Activated effector memory CD4-positive, alpha-beta T cell treated with Interleukin-2 at 50 U/mL for 16 hours (primary cell): ENCODE results near the gene FILIP1L.

Experiments used
- DNase-seq: peaks from one replicate; pipeline ENCODE4 v3.0.0-alpha.2; 2020

Gene FILIP1L

DNA sequence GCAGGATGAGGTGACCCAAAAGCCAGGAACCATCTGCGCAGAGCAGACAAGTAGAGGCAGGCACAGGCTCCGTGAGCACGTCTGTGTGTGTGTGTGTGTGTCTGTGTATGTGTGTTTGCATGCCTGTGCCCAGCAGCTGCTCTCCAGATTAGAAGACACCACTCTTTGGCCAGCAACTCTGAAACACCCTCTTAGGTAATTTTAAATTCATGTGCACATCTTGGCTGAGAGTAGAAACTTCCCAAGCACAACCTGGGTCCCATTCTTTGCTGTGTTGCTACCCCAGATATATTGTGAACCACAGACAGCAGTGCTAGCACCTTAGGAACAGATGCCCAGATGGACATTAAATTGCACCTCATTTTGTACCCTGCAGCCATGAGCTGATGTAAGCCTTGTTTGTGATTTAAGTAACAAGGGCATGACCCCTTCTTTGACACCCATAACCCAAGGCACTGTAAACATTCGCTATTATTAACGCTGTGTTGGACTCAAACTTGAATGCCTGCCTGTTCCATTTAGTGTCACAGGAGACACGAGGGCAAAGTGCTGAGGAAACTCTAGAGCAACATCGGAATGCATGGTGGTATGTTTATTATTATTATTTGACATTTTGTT, at the start of gene FILIP1L:
FILIP1L (minus strand) TSS at position 89 of the 618 bp plus-strand sequence.
- DNase-seq, result no peak

DNA sequence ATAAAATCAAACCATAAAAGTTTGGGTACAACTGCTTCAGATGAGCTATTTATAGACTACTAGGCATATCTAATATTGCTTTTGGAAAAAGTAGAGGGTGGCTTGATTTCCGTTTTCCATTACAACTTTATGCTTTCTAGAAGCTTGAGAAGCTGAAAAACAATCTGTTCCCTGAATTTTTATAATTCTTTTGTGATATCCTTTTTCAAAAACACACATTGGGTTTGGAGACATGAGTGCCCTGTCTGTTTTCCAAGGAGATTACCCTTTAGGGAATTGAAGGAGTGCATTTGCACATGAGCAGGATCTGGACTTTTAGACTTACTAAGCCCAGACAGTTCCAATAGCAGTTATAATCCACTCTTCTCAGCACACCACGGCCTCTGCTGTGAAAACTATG, 49.5 kb upstream of the FILIP1L start:
- DNase-seq, result no peak

DNA sequence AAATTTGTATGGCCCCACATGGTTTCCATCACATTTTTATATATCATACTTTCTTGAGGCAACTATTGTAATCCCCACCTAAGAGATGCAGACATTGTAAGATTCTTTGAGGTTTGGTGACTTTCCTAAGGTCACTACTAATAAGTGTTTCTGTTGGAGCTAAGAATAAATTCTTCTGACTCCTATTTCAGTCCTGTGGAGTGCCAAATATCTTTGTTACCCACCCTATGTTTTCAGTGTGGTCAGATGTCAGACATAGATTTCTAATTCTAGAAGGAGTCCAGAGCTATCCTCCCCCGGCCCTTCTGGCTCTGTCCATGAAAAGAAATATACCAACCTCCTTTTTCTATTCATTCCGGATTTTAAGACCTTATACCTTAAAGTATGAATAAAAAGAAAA, 46.2 kb upstream of the FILIP1L start:
- no peak for DNase-seq

DNA sequence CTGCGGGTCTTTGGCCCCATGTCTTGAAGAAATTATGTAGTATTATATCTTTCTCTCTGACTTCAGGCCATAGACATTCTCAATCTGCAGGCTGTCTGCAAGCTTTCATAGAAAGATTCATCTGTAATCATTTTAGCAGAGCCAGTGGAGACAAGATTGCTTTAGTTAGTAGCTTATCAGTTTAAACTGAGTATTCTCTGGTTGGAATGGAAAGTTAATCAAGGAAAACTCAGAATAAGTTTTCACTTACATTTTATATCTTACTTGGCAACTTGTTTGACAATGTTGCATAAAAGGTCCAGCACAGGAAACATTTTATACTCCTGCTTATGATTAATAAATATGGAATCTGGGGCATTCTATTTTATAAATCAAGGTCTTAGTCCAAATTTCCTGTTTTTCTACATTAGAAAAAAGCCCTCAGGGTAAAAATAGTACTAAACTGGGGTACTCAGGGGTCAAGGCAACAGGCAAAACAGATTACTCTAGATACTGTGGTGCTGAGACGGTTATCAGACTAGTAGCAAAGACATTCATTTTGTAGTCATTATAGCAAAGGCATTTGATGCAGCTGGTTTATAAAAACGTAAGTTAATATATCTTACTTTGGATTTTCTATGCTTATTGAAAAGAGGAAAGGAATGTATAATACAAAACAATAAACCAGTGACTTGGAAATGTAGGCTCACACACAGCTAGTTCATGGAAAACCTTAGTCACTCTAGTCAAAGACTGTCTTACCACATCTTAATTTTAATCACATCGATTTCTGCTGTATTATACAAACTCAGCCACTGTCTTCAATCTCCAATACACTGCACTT, 45.2 kb upstream of the FILIP1L start:
- DNase-seq, result no peak

DNA sequence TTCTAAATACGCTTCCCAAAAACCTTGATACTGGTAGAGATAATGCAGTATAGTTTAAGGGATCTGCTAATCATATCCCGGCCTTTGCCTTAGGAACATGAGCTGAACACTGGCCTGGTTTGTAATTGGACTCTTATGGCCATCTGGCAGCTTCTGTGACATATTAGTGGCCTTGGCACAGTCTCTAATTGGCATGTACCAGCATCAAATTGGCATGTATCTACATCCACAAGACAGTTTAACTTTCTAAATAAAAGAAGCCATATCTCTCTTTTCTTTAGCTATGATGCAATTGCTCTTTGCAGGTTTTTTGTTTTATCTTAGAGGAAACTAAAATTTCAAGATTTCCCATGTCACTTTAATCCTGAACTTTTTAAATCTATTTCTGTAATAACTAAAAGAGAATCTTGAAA, 44.6 kb upstream of the FILIP1L start:
- DNase-seq, result no peak

DNA sequence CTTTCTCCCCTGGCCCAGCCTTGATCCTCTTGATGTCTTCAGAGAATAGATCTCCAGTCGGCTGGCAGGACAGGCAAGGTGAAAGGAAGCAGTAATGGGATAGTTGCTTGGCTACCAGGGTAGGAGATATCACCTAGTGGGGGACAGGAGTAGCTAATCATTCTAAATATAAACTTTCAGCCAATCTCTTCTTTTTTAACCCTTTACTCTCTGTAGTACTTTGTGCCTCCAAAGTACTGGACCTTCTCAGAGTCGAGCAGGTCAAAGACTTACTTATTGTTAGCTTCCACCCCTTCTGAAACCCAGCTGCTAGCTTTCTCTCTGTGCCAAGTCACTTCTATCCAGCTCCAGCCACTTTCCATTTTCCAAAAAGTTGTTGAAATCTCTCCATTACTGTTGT, 43.4 kb upstream of the FILIP1L start:
- no peak for DNase-seq

DNA sequence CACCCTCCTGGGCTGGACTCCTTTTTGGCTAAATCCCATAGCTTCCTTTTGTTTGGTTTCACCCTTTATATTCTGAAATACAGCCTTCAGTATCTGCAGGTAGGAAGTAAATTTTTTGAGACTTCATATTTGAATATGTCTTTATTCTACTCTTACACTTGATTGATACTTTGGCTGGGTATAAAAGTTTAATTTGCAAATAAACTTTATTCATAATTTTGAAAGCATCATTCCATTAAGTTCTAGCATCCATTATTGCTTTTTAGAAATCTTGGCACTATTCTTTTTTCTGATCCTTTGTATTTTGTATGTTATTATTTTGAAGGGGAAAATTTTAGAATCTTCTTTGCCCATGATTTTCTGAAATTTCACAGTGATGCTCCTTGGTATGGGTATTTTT, 41.3 kb upstream of the FILIP1L start:
- no peak for DNase-seq

DNA sequence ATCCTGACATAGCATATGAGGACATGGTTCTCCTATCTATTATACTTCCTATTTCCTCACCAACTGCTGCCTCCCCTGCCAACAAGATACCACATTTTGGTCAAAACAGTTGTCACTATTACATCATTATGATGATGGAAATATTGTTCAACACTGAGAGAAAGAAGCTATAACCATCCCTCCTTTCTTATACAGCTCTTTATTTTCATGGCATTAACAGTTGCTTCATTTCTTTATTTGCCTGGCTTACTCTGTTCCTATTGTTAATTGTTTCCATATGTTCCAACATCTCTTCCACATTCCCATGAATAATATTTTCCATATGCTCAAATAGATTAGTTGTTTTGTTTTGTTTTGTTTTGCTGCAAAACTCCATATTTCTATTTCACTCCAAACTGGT, 40.8 kb upstream of the FILIP1L start:
- DNase-seq, result no peak

DNA sequence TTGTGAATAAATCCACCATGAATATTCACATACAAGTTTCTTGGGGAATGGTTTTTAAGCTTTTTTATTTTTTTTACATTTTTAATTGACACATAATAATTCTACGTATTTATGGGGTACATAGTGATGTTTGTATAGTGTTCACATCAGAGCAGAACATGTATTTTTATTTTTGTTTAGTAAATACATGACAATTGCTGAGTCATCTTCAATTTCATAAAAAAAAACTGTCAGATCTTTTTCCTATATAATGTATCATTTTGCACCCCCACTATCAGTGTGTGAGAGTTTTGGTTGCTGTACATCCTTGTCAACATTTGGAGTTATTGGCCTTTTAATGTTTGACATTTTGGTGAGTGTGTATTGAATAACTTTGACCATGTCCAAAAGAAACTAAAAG, 39.9 kb upstream of the FILIP1L start:
- no peak for DNase-seq

DNA sequence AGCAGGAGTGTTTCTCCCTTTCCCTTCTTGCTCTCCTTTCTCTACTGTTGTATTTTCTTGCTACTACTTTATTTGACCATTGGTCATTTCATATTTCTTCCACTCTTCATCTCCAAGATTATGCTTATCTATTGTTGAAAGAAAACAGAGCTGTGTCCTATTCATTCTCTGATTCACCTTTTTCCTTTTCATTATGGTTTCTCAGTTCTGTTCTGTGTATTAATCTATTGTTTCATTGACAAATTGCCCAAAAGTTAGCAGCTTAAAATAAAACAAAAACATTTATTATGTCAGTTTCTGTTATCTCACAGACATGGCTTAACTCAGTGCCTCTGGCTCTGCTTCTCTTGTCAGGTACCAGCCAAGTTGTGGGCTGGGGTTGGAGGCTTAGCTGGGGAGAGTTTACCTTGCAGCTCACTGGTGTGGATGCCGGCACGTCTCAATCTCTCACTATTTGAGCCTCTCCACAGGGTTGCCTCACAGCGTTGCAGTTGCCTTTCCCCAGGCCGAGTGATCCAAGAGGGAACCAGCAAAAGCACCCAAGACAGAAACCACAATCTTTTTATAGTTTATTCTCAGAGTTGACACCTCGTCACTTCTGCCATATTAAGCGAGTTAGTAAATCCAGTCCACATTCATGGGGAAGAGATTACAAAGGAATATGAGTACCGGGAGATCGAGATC, 36.9 kb upstream of the FILIP1L start:
- DNase-seq, result no peak

DNA sequence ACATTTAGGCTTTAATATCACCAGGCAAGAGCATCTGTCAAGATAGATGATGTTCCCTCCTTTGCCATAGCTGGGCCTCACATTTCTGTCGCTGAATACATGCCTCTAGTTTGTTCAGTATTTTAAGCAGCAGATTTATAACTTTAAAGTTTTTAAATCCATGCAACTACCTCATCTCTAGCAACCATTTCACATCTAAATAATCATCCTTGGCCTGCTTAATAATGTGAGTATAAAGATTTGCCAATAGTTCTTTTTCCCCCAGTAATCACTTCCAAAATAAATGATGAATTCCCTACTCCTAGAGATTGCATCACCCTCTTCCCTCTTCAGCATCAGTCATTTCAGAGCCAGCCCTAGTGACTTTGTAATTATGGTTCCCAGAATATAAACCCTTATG, 36.2 kb upstream of the FILIP1L start:
- DNase-seq, result no peak

DNA sequence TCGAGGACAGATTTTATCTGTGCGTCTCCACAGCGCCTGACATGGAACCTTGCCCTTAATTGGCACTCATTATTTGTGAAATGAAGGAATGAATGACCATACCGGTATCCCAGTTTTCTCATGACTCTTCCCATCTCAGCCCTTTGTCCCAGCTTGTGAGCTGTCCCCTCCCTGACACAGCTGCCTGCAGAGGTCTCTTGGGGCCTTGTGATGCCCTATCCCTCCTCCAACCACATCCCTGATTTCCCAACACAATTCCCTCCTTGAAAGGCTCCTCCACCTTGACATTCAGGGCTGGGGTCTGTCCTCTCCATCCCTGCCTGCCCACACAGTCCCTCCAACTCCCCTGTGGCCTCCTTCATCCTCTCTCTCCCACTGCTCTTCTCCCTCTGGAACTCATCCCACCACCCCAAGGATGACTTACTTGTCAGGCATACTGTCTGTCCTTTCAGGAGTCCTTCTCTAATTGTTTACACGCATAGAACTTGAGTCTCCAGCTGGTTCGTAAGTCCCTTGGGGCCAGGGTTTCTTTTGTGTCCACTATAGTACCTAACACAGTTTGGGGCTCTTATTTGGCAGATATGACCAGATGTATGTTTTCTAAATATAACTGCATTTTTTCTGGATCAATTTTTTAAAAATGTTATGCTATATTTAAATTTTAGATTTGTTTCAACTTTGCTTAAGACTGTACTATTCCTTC, 35.6 kb upstream of the FILIP1L start:
- DNase-seq, result no peak

DNA sequence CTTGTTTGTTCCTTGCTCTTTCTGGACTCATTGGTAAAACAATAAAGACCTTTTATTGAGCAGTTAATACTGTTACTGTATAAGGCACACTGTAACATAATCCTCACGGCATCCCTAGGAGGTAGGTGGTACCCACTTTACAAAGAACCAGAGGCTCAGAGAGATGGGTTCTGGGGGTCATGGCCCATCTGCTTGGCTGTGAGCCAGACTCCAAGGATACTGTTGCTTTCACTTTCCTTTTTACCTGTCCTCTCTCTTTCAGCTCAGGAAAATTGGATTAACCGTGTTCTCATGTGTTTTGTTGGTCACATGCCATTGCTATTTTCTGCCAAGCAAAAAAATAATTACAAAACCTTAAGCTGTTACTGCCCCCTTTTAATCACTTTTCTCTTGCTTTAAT, 34.8 kb upstream of the FILIP1L start:
- no peak for DNase-seq

DNA sequence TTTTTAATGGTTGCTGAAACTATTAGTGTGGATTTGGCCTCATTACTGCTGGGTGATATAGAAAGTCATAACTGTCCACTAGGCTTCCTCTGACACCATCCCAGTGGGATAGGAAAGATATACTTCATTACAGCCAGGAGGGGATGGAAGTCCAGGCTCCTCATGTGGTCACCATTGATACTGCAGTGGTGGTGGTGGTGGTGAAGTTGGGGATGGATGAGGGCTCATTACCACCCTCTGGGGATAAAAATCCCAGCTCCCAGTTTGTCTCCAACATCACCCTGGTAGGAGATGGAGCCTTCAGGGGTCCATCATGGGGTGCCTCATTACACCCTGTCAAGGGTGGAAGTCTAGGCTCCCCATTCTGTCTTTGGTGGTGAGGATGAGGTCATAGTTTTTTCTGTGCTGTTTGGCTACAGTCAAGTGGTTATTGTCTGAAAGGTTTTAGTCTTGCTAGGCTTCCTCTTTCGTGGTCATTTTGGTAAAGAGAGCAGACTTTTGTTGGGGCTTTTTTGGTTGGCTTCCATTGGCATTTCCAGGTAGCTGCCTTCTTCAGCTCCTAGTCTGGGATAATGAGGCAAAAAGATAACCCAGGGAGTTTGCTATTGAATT, 30.1 kb upstream of the FILIP1L start:
- DNase-seq, result no peak

DNA sequence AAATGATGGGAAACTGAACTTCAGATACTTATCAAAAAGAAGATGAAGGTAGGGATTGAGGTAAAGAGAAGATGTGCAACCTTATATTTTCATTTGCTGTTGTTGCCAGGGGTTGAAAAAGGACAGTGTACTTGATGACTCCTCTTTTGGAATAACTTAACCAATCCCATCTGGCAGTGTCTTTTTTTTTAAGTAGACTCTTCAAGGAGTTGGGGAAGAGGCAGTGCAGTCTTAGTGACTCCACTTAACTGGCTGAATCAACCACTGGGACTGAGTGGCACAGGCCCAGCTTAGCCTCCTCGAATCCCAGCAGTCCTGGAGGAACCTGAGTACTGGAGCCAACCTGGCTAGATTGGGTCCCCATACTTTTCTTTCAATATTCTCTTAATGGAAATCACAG, 27.3 kb upstream of the FILIP1L start:
- DNase-seq, result no peak

DNA sequence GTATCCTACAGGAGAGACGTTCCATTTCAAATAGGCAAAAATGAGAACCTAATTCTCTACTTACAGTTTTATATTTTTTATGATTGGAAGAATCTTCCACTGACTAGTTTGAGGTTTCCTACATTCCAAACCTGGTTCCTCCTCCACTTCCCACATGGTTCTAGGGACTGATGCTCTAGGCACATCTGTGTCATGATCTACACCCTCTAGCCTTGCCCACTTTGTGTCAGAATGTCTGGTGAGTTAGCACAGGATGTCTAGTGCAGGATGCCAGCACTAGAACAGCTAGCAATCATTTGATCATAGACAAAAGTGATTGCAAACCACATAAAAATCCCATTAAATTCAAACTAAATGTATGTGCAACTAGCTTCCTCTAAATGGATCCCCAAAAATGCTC, 26.7 kb upstream of the FILIP1L start:
- no peak for DNase-seq

DNA sequence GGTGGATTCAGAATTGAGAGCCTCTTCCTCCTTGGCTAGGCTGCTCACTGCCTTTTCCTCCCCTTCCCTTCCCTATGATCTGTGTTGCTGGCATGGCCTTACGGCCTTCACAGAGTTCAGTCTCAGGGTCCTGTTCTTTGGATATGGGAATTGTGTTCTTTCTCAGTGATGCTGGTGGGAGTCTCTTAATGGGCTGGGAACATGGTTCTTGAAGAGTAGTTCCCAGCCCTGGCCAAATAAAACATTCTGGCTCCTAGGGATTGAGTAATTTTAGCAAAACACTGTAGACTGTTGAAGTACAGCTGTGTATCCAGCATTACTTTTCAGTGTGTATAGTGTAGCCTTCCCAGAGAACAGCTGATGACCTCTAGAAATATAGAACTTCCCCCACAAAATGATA, 22.6 kb upstream of the FILIP1L start:
- DNase-seq, result no peak

DNA sequence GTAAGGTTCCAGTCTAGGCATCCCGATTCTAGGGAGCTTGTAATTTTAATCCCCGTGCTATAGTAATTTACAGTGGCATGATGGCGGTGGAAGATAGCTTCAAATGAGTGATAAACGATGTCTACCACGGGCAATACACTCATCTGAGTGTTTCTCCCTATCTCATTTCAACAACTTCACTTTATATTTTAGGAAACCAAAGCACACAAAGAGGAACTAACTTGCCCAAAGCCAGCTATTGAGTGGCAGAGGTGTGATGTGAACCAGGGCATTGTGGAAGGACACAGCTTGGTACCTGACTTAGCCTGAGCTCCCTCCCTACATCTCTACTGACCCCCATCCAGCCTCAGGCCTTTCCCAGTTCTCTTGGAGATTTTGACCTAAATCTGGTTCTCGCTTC, 16.9 kb upstream of the FILIP1L start:
- no peak for DNase-seq

DNA sequence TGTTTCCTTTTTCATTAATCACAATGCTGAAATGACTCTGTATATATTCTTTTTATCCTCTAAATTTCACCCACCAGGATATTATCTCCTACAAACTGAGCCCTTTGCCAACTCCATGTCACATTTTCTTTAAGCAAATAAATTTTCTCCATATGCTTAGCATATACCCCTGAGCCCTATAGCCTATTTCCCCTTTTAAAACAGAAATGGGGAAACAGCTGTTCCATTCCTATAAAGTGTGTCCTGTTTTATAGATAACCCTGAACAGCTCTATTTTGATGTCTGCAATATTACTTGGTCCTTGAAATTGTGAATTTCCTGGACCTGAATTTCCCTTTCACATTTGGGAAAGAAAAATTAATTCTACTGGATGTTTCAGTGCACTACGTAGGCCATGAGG, 15.6 kb upstream of the FILIP1L start:
- DNase-seq, result no peak

DNA sequence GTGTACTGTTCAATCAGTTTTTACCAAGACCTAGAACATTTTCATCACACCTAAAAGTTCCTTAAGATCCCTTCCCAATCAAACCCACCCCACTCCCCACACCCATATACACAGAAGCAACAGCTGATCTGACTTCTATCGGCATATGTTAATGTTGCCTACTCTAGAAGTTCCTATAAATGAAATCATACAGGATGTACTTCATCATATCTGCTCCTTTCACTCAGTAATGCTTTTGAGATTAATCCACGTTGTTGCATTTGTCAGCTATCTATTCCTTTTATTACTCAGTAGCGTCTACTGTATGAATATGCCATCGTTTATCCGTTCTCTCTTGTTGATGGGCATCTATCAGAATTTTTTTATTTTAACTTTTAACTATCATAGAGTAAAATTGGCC, 14.3 kb upstream of the FILIP1L start:
- no peak for DNase-seq

DNA sequence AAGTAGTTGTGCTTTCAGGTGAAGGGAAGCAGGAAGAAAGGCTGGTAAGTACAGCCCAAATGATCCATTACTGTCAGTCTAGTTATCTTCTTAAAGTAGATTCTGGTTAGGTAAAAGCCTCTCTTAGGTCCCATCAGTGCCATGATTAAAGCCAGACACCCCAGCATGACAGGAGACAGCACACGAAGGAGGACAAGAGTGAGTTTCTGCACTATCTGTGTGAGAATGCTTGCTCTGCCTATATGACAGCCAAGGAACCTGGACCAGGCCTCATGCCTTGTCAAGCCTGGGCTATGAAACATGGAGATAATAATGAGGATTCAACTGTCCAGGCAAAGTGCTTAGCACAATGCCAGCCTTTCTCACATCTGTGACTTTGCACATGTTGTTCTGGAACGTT, 13.5 kb upstream of the FILIP1L start:
- no peak for DNase-seq

DNA sequence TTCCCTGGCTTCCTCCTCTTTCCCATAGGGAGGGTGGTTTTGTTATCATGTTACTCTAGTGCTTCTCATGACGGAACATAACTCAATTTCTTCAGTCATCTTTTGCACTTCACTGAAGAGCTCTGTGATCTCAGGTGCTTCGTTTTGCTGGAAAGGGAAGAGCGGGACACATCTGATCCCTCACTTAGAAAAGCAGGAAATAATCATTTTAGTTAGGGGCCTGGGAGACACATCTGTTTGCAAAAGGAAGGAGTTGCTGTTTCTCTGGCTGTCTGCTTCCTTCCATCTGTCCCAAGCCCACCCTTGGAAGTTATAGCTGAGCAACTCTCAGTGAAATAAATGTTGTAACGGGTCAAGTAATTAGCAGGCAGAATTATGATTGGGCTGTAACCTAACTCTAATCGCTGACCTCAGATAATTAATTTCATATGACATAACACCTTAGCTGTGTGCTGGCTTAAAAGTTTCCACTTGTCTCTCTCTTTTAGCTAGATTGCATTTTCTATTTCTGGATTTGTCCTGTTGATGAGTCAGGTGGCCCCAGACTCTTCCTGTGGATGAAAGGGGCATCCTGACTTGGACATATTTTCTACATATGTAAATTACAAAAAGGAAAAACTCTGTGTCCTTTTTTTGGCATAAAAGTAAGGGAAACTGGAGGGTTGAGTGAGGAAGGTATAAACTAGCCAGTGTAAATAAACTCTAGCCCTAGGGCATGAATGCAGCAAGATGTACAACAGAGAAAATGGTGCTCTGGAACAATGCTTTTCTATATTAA, 11.0 kb upstream of the FILIP1L start:
- DNase-seq, result no peak
